ENCODE measurements around the gene TEC. TPM values are rescaled to one million over a fixed set of nuclear protein-coding genes. Genes with fewer than 3 reads are reported as not detected.

Gene TEC
- total and polyA plus RNA-seq, 9 of the 15 experiments (the other 6 are each of a cell fraction or from before 2014, with no cell fraction given) = 5.3 to 14.7 (median 8.8) TPM

- TF ChIP-seq MGA (IDR thresholded peaks at IDR 0.05) (peak; percentile 58), MEIS2 (IDR thresholded peaks at IDR 0.05; ENCODE audit: partially characterized antibody) (peak; percentile 74), FOXK2 (conservative IDR thresholded peaks at IDR 0.05 in 1 of 2, IDR thresholded peaks at IDR 0.05 in 1 of 2; ENCODE audit: low read depth in 2 of 2) (peak; percentile 58 to 66), GATA2 (CRISPR knock-in tag; IDR thresholded peaks at IDR 0.05) (peak; percentile 73), LEF1 (IDR thresholded peaks at IDR 0.05) (peak; percentile 91), PCBP2 (IDR thresholded peaks at IDR 0.05; ENCODE audit: low read depth, low read length, poor library complexity, severe bottlenecking) (no peak), KLF16 (IDR thresholded peaks at IDR 0.05) (peak; percentile 77; the same call in 1 of the 2 replicates), GTF2E2 (tag; IDR thresholded peaks at IDR 0.05) (no peak), SMARCA4 (IDR thresholded peaks at IDR 0.05) (peak; percentile 70), GTF2F1 (IDR thresholded peaks at IDR 0.05; ENCODE audit: low read depth, low read length) (no peak), ZBTB34 (CRISPR knock-in tag; IDR thresholded peaks at IDR 0.05) (no peak), TRIM24 (IDR thresholded peaks at IDR 0.05) (peak; percentile 54 to 61; a peak in 1 of 4 replicates)
Observed at GRCh38 chr4:48255072-48255958, 14.3 kb downstream of the TEC start (continued).

All from K562 (cell line).